GM23338 (cell line): ENCODE data around the gene SYNPR. TPM values are rescaled to one million over a fixed set of nuclear protein-coding genes. Genes with fewer than 3 reads are reported as not detected.
A peak's percentile ranks its signal among the peaks of the same experiment; 100 is the strongest.

ENCODE experiments used
- ATAC-seq: fragments of 200-7000 bp; cut with Tn5 transposase; 3 replicates; pipeline ENCODE4 v1.9.1; 2020
- DNase-seq: peaks from one replicate; pipeline ENCODE4 v3.0.0-alpha.2; 2015; ENCODE audit warnings: low spot score
- H2AFZ ChIP-seq: fragments of 200-600 bp; sonication (generic); 2 replicates; pipeline ENCODE4 v1.8.0; 2016; ENCODE audit warnings: antibody characterized with exemption, mild to moderate bottlenecking, moderate library complexity
- H3F3A ChIP-seq: fragments of 200-600 bp; sonication (generic); replicated peaks from 2 replicates; pipeline ENCODE4 v1.8.0; 2017; ENCODE audit warnings: antibody characterized with exemption, mixed run types, low read depth
- H3K27ac ChIP-seq: fragments of 200-600 bp; sonication (generic); 2 replicates; pipeline ENCODE4 v1.6.1; 2016; ENCODE audit warnings: low read depth
- H3K27me3 ChIP-seq: fragments of 200-600 bp; sonication (generic); 2 replicates; pipeline ENCODE4 v1.8.0; 2016; ENCODE audit warnings: mild to moderate bottlenecking, mixed run types, moderate library complexity; ENCODE audit not compliant: insufficient read depth
- H3K36me3 ChIP-seq: fragments of 200-600 bp; sonication (generic); 2 replicates; pipeline ENCODE4 v1.8.0; 2016; ENCODE audit warnings: mild to moderate bottlenecking; ENCODE audit not compliant: insufficient read depth
- H3K4me1 ChIP-seq: fragments of 200-600 bp; sonication (generic); 2 replicates; pipeline ENCODE4 v1.8.0; 2016; ENCODE audit warnings: mild to moderate bottlenecking, moderate library complexity; ENCODE audit not compliant: insufficient read depth
- H3K4me2 ChIP-seq: fragments of 200-600 bp; sonication (generic); 2 replicates; pipeline ENCODE4 v1.7.1; 2017; ENCODE audit warnings: mixed run types
- H3K4me3 ChIP-seq: fragments of 200-600 bp; sonication (generic); 2 replicates; pipeline ENCODE4 v1.6.1; 2016; ENCODE audit warnings: mixed run types
- H3K79me2 ChIP-seq: fragments of 200-600 bp; sonication (generic); replicated peaks from 2 replicates; pipeline ENCODE4 v1.8.0; 2017; ENCODE audit warnings: mild to moderate bottlenecking; ENCODE audit not compliant: insufficient read depth
- H3K9me2 ChIP-seq: fragments of 200-600 bp; sonication (generic); 2 replicates; pipeline ENCODE4 v1.8.0; 2017; ENCODE audit not compliant: insufficient read depth
- H4K20me1 ChIP-seq: fragments of 200-600 bp; sonication (generic); replicated peaks from 2 replicates; pipeline ENCODE4 v1.8.0; 2017; ENCODE audit warnings: mild to moderate bottlenecking; ENCODE audit not compliant: insufficient read depth
- H3K27ac Mint-ChIP-seq: 2 replicates; pipeline ENCODE4 v1.8.0; 2020; ENCODE audit warnings: inconsistent platforms, mild to moderate bottlenecking, moderate library complexity, mixed read lengths
- H3K27me3 Mint-ChIP-seq: 3 replicates; pipeline ENCODE4 v1.8.0; 2022; ENCODE audit warnings: low read depth, mild to moderate bottlenecking, moderate library complexity, mixed read lengths, inconsistent platforms; ENCODE audit not compliant: insufficient read depth, poor library complexity
- H3K36me3 Mint-ChIP-seq: 3 replicates; pipeline ENCODE4 v1.8.0; 2021; ENCODE audit warnings: low read depth, mild to moderate bottlenecking, inconsistent platforms, moderate library complexity, mixed read lengths
- H3K4me1 Mint-ChIP-seq: 3 replicates; pipeline ENCODE4 v1.8.0; 2020; ENCODE audit warnings: mild to moderate bottlenecking, inconsistent platforms, mixed read lengths
- H3K4me3 Mint-ChIP-seq: 3 replicates; pipeline ENCODE4 v1.8.0; 2021; ENCODE audit warnings: moderate library complexity, mild to moderate bottlenecking, inconsistent platforms, mixed read lengths
- H3K9me3 Mint-ChIP-seq: 3 replicates; pipeline ENCODE4 v1.8.0; 2020; ENCODE audit warnings: moderate library complexity, mild to moderate bottlenecking, inconsistent platforms, mixed read lengths
- CREB1 ChIP-seq: fragments of 250-450 bp; sonication (Bioruptor Pico); IDR thresholded peaks from 2 replicates; pipeline ENCODE4 v1.5.0; 2020; ENCODE audit warnings: low read depth, mild to moderate bottlenecking, moderate library complexity
- ETS1 ChIP-seq: IDR thresholded peaks from 2 replicates; pipeline ENCODE4 v1.6.1; 2016; ENCODE audit warnings: antibody characterized with exemption
- EZH2 ChIP-seq: fragments of 200-600 bp; sonication (generic); IDR thresholded peaks from one replicate; pipeline ENCODE4 v1.8.0; 2017; ENCODE audit warnings: antibody characterized with exemption, mild to moderate bottlenecking, low read depth; ENCODE audit not compliant: unreplicated experiment
- EZH2phosphoT487 ChIP-seq: fragments of 200-600 bp; sonication (generic); IDR thresholded peaks from one replicate; pipeline ENCODE4 v1.8.1; 2018; ENCODE audit warnings: antibody characterized with exemption; ENCODE audit not compliant: unreplicated experiment
- NANOG ChIP-seq: IDR thresholded peaks from 2 replicates; pipeline ENCODE4 v1.6.1; 2016; ENCODE audit warnings: antibody characterized with exemption, borderline replicate concordance
- POLR2AphosphoS5 ChIP-seq: IDR thresholded peaks from 2 replicates; pipeline ENCODE4 v1.6.1; 2016; ENCODE audit warnings: antibody characterized with exemption, low read depth
- REST ChIP-seq: IDR thresholded peaks from one replicate; pipeline ENCODE4 v1.6.1; 2018; ENCODE audit warnings: antibody characterized with exemption; ENCODE audit not compliant: unreplicated experiment
- STAT1 ChIP-seq: IDR thresholded peaks from one replicate; pipeline ENCODE4 v1.6.1; 2016; ENCODE audit warnings: antibody characterized with exemption; ENCODE audit not compliant: unreplicated experiment
- ZNF114 ChIP-seq: fragments of 250-450 bp; sonication (Bioruptor Pico); IDR thresholded peaks from 2 replicates; pipeline ENCODE4 v1.5.0; 2020; ENCODE audit warnings: mild to moderate bottlenecking, moderate library complexity
- ZNF331 ChIP-seq: fragments of 250-450 bp; sonication (Bioruptor Pico); IDR thresholded peaks from 2 replicates; pipeline ENCODE4 v1.5.0; 2020; ENCODE audit warnings: low read depth, mild to moderate bottlenecking, moderate library complexity
- polyA plus RNA-seq: library from polyadenylated mRNA; unstranded; fragments of >200 nt; fragmentation: Nextera tagmentation; extraction: Ambion mirVana; gene quantifications from 2 replicates; pipeline ENCODE4 v1.2.1, GENCODE V29; 2016
- total RNA-seq: library from RNA; depleted of rRNA; stranded (reverse); fragments of >200 nt; shearing (Covaris generic); gene quantifications from 2 replicates; pipeline ENCODE4 v1.2.3, GENCODE V29; 2014
- TF ChIP-seq, protein P1 (sequence below): fragments of 250-450 bp; sonication (Bioruptor Pico); IDR thresholded peaks from 2 replicates; pipeline ENCODE4 v1.5.0; 2020; ENCODE audit warnings: mild to moderate bottlenecking, moderate library complexity

Gene SYNPR
- total and polyA plus RNA-seq, 2 experiments from 2014 or later, result 0.38 to 0.55 TPM

GRCh38 chr3:63571682-63572081, 293.6 kb downstream of the SYNPR start (continued):
- TF ChIP-seq, protein P1, sequence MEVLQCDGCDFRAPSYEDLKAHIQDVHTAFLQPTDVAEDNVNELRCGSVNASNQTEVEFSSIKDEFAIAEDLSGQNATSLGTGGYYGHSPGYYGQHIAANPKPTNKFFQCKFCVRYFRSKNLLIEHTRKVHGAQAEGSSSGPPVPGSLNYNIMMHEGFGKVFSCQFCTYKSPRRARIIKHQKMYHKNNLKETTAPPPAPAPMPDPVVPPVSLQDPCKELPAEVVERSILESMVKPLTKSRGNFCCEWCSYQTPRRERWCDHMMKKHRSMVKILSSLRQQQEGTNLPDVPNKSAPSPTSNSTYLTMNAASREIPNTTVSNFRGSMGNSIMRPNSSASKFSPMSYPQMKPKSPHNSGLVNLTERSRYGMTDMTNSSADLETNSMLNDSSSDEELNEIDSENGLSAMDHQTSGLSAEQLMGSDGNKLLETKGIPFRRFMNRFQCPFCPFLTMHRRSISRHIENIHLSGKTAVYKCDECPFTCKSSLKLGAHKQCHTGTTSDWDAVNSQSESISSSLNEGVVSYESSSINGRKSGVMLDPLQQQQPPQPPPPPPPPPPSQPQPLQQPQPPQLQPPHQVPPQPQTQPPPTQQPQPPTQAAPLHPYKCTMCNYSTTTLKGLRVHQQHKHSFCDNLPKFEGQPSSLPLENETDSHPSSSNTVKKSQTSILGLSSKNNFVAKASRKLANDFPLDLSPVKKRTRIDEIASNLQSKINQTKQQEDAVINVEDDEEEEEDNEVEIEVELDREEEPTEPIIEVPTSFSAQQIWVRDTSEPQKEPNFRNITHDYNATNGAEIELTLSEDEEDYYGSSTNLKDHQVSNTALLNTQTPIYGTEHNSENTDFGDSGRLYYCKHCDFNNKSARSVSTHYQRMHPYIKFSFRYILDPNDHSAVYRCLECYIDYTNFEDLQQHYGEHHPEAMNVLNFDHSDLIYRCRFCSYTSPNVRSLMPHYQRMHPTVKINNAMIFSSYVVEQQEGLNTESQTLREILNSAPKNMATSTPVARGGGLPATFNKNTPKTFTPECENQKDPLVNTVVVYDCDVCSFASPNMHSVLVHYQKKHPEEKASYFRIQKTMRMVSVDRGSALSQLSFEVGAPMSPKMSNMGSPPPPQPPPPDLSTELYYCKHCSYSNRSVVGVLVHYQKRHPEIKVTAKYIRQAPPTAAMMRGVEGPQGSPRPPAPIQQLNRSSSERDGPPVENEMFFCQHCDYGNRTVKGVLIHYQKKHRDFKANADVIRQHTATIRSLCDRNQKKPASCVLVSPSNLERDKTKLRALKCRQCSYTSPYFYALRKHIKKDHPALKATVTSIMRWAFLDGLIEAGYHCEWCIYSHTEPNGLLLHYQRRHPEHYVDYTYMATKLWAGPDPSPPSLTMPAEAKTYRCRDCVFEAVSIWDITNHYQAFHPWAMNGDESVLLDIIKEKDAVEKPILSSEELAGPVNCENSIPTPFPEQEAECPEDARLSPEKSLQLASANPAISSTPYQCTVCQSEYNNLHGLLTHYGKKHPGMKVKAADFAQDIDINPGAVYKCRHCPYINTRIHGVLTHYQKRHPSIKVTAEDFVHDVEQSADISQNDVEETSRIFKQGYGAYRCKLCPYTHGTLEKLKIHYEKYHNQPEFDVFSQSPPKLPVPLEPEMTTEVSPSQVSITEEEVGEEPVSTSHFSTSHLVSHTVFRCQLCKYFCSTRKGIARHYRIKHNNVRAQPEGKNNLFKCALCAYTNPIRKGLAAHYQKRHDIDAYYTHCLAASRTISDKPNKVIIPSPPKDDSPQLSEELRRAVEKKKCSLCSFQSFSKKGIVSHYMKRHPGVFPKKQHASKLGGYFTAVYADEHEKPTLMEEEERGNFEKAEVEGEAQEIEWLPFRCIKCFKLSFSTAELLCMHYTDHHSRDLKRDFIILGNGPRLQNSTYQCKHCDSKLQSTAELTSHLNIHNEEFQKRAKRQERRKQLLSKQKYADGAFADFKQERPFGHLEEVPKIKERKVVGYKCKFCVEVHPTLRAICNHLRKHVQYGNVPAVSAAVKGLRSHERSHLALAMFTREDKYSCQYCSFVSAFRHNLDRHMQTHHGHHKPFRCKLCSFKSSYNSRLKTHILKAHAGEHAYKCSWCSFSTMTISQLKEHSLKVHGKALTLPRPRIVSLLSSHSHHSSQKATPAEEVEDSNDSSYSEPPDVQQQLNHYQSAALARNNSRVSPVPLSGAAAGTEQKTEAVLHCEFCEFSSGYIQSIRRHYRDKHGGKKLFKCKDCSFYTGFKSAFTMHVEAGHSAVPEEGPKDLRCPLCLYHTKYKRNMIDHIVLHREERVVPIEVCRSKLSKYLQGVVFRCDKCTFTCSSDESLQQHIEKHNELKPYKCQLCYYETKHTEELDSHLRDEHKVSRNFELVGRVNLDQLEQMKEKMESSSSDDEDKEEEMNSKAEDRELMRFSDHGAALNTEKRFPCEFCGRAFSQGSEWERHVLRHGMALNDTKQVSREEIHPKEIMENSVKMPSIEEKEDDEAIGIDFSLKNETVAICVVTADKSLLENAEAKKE, result no peak
- TF ChIP-seq NANOG (no peak), ZNF114 (CRISPR knock-in tag) (no peak), CREB1 (no peak), EZH2 (no peak), ZNF331 (no peak)

DNA sequence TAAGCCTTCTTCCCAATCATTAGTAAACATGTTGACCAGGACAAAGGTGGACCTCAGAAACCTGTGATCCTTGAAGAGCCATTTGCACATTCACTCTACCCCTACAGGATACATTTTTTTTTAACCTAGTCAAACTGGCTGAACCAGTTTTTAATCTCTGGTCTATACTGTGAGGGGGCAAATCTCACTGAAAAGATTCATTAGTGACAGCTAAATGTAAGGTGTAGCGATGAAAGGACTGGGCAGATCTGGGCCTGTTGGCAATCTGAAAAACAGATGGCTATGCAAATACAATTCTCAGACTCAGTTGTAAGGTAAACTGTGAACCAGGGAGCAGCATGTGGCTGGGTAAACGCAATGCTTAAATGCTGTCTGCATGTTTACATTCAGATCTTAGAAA, 298.7 kb downstream of the SYNPR start:
- Histone ChIP-seq H3K36me3 (no peaks in the 10 kb centered on the region), H3K27ac (no peak overlapping the region), H3K4me2 (peak overlapping the region; percentile 50), H3K79me2 (no peaks in the 10 kb centered on the region), H3K9me2 (peaks cover 4% of the 10 kb centered on the region; the same call in 1 of the 2 replicates), H2AFZ (no peak overlapping the region), H3K27me3 (no peaks in the 10 kb centered on the region), H3K4me3 (0 out of 2 replicates have a peak overlapping the region, but pooled peaks have one; percentile 12), H3K4me1 (peaks cover 41% of the 10 kb centered on the region), H4K20me1 (no peaks in the 10 kb centered on the region), H3F3A (no peaks in the 10 kb centered on the region)
- H3K27ac Mint-ChIP-seq, result peak overlapping the region; percentile 15; the same call in 1 of the 2 replicates
- H3K4me1 Mint-ChIP-seq, result peaks cover 55% of the 10 kb centered on the region
- H3K27me3 Mint-ChIP-seq, result no peaks in the 10 kb centered on the region
- no peaks in the 10 kb centered on the region for H3K36me3 Mint-ChIP-seq
- ATAC-seq (peak; percentile 82), DNase-seq (peak; percentile 67)
- H3K4me3 Mint-ChIP-seq, result no peak overlapping the region; the same call in 2 of the 3 replicates
- no peaks in the 10 kb centered on the region for H3K9me3 Mint-ChIP-seq
- TF ChIP-seq ZNF331, result no peak
- TF ChIP-seq EZH2phosphoT487, result no peak
- TF ChIP-seq POLR2AphosphoS5, result no peak
- no peak for TF ChIP-seq CREB1
- TF ChIP-seq ETS1, result no peak
- TF ChIP-seq NANOG, result peak; percentile 35; the same call in 1 of the 2 replicates
- no peak for TF ChIP-seq STAT1
- no peak for TF ChIP-seq REST
- TF ChIP-seq ZNF114 (CRISPR knock-in tag), result no peak
- no peak for TF ChIP-seq EZH2
